ENCODE measurements around the gene GAB2.

- TF ChIP-seq YY1 (IDR thresholded peaks at IDR 0.05; ENCODE audit: insufficient read depth, insufficient read length) (no peak), ZNF274 (IDR thresholded peaks at IDR 0.05; ENCODE audit: low read depth, low read length) (no peak), SUZ12 (IDR thresholded peaks at IDR 0.05; ENCODE audit: extremely low read depth, insufficient read depth, insufficient read length) (no peak)
These were observed 2.7 kb upstream of the GAB2 start for GRCh38 chr11:78420255-78420764.

Data from NT2/D1 (cell line).